ENCODE data around the gene RBMS3.

GRCh38 chr3:29639578-29640290 lies 358.9 kb downstream of the RBMS3 start:
- TF ChIP-seq, protein P1, sequence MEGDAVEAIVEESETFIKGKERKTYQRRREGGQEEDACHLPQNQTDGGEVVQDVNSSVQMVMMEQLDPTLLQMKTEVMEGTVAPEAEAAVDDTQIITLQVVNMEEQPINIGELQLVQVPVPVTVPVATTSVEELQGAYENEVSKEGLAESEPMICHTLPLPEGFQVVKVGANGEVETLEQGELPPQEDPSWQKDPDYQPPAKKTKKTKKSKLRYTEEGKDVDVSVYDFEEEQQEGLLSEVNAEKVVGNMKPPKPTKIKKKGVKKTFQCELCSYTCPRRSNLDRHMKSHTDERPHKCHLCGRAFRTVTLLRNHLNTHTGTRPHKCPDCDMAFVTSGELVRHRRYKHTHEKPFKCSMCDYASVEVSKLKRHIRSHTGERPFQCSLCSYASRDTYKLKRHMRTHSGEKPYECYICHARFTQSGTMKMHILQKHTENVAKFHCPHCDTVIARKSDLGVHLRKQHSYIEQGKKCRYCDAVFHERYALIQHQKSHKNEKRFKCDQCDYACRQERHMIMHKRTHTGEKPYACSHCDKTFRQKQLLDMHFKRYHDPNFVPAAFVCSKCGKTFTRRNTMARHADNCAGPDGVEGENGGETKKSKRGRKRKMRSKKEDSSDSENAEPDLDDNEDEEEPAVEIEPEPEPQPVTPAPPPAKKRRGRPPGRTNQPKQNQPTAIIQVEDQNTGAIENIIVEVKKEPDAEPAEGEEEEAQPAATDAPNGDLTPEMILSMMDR (IDR thresholded peaks at IDR 0.05): no peak
- no peak for TF ChIP-seq EZH2 (IDR thresholded peaks at IDR 0.05)
- TF ChIP-seq EZH2phosphoT487 (IDR thresholded peaks at IDR 0.05): no peak
